Gastroesophageal sphincter (tissue), 3 donors: ENCODE measurements around the gene ENTPD1.

Experiments
- EP300 ChIP-seq: sonication (generic); formaldehyde crosslinking; IDR thresholded peaks from one replicate; pipeline ENCODE4 v1.6.1; 2017; ENCODE audit warnings: antibody characterized with exemption, mild to moderate bottlenecking
- POLR2A ChIP-seq, 2 donors: fragments of 450-650 bp; IDR thresholded peaks; one replicate each; pipeline ENCODE4 v1.6.1; 2017; ENCODE audit warnings: antibody characterized with exemption in 2 of 2, mild to moderate bottlenecking in 2 of 2, moderate library complexity in 1 of 2
- POLR2AphosphoS5 ChIP-seq: sonication (generic); formaldehyde crosslinking; IDR thresholded peaks from one replicate; pipeline ENCODE4 v1.6.1; 2017; ENCODE audit warnings: antibody characterized with exemption
- TF ChIP-seq, protein P1 (sequence below), 4 experiments: fragments of 200-600 bp in 2 of 4; fragments of 450-650 bp in 2 of 4; sonication (generic) in 1 of 4; IDR thresholded peaks; one replicate each; pipeline ENCODE4 v1.5.1; 2017 to 2019; ENCODE audit warnings: antibody characterized with exemption in 4 of 4, mild to moderate bottlenecking in 2 of 4, moderate library complexity in 2 of 4

GRCh38 chr10:95831076-95831475, 75.1 kb downstream of the ENTPD1 start:
- TF ChIP-seq, protein P1, sequence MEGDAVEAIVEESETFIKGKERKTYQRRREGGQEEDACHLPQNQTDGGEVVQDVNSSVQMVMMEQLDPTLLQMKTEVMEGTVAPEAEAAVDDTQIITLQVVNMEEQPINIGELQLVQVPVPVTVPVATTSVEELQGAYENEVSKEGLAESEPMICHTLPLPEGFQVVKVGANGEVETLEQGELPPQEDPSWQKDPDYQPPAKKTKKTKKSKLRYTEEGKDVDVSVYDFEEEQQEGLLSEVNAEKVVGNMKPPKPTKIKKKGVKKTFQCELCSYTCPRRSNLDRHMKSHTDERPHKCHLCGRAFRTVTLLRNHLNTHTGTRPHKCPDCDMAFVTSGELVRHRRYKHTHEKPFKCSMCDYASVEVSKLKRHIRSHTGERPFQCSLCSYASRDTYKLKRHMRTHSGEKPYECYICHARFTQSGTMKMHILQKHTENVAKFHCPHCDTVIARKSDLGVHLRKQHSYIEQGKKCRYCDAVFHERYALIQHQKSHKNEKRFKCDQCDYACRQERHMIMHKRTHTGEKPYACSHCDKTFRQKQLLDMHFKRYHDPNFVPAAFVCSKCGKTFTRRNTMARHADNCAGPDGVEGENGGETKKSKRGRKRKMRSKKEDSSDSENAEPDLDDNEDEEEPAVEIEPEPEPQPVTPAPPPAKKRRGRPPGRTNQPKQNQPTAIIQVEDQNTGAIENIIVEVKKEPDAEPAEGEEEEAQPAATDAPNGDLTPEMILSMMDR (IDR thresholded peaks at IDR 0.05) = no peak
- TF ChIP-seq POLR2A (IDR thresholded peaks at IDR 0.05) (no peak), POLR2AphosphoS5 (no peak), EP300 (no peak)
